Astrocyte of the cerebellum (primary cell): Measurements from ENCODE around the gene NLRC5.

Experiments
- DNase-seq: peaks from one replicate; pipeline ENCODE4 v3.0.0-alpha.2; 2011; ENCODE audit warnings: low read depth
- H3K4me3 ChIP-seq: 2 replicates; pipeline ENCODE4 v1.5.1; 2011; ENCODE audit warnings: mild to moderate bottlenecking, low read depth, low read length, moderate library complexity
- CTCF ChIP-seq: IDR thresholded peaks from 2 replicates; pipeline ENCODE4 v1.5.1; 2012; ENCODE audit warnings: low read length, low read depth, moderate library complexity, mild to moderate bottlenecking; ENCODE audit errors: missing control alignments
- in situ Hi-C: cut with HindIII; loops from 2 replicates; pipeline ENCODE4 v1.10.0; 2017; ENCODE audit warnings: low sequenced_read_pairs

Gene NLRC5

GRCh38 chr16:57132470-57132869 is 143.1 kb downstream of the NLRC5 start:
- TF ChIP-seq CTCF = no peak
- DNase-seq = no peak
- in situ Hi-C loops = no loop called here
- no peak overlapping the region for H3K4me3 ChIP-seq

- no peak overlapping the region for H3K4me3 ChIP-seq
- in situ Hi-C loops = no loop called here
- DNase-seq = no peak
- TF ChIP-seq CTCF = no peak
Observed at GRCh38 chr16:57133031-57133430, 143.7 kb downstream of the NLRC5 start.
